ENCODE results near the gene STIM1.

The STIM1 gene

DNA sequence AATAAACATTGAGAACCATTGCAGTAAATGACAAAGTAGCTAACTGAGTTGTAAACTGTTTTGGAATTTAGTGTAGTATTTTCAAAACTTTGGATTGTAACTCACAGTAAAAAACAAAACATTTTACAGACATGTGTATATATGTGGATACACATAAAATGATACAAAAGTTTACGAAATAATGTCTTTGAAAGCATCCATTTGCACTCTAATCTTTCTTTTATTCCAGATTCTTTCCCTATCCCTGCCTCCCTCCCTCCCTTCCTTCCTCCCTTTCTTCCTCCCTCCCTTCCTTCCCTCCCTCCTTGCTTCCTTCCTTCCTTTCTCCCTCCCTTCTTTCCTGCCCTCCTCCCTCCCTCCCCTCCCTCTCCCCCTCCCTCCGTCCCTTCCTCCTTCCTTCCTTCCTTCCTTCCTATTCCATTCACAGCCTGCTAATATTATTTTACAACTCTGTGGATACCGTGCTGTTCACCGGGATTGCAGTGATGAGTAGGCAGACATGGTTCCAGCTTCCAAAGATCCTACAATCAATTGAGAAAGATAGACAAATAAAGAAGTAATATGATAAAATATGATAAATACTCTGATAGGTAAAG lies 242.7 kb downstream of the STIM1 start:
- peaks cover 0 to 24% (median 11%) of the 10 kb centered on the region in 4 donors for H3K4me1 ChIP-seq

DNA sequence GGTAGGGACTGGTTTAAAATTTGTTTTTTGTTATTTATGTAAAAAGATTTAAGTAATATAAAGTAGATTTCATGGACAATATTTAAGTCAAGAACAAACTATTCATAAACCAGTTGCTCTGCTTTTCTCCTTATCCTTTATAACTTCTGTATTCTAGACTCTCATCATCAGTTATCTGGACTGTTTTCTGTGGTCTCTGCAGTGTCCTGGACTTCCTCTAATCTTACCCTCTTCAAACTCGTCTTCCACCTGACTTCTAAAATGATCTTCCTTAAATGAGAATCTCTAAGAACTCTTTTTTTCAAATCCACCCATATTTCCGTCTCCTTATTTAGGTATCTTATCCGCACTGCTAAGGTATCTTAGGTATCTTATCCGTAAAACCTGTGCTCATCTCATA lies 247.2 kb downstream of the STIM1 start:
- intact Hi-C loops (cut with DNase I; ENCODE audit: low total_unique reads) = no loop called here
- Histone ChIP-seq H3K4me3 (no peak overlapping the region), H3K9me3 (no peaks in the 10 kb centered on the region), H3K36me3 (peaks cover 24 to 56% (median 39%) of the 10 kb centered on the region in 3 donors), H3K27me3 (no peaks in the 10 kb centered on the region), H3K27ac (no peak overlapping the region), H3K4me1 (no peaks in the 10 kb centered on the region)
- TF ChIP-seq, protein P1, sequence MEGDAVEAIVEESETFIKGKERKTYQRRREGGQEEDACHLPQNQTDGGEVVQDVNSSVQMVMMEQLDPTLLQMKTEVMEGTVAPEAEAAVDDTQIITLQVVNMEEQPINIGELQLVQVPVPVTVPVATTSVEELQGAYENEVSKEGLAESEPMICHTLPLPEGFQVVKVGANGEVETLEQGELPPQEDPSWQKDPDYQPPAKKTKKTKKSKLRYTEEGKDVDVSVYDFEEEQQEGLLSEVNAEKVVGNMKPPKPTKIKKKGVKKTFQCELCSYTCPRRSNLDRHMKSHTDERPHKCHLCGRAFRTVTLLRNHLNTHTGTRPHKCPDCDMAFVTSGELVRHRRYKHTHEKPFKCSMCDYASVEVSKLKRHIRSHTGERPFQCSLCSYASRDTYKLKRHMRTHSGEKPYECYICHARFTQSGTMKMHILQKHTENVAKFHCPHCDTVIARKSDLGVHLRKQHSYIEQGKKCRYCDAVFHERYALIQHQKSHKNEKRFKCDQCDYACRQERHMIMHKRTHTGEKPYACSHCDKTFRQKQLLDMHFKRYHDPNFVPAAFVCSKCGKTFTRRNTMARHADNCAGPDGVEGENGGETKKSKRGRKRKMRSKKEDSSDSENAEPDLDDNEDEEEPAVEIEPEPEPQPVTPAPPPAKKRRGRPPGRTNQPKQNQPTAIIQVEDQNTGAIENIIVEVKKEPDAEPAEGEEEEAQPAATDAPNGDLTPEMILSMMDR (IDR thresholded peaks at IDR 0.05) = no peak
- no peak for DNase-seq

More for the DNA sequence above, 242.7 kb downstream of the STIM1 start:
- Histone ChIP-seq H3K9me3 (no peaks in the 10 kb centered on the region), H3K27ac (no peak overlapping the region), H3K36me3 (peaks cover 4 to 12% (median 12%) of the 10 kb centered on the region in 3 donors), H3K27me3 (no peaks in the 10 kb centered on the region), H3K4me3 (no peak overlapping the region)
- intact Hi-C loops (cut with DNase I; ENCODE audit: low total_unique reads) = no loop called here
- TF ChIP-seq, protein P1 (IDR thresholded peaks at IDR 0.05) = no peak
- DNase-seq = no peak

DNA sequence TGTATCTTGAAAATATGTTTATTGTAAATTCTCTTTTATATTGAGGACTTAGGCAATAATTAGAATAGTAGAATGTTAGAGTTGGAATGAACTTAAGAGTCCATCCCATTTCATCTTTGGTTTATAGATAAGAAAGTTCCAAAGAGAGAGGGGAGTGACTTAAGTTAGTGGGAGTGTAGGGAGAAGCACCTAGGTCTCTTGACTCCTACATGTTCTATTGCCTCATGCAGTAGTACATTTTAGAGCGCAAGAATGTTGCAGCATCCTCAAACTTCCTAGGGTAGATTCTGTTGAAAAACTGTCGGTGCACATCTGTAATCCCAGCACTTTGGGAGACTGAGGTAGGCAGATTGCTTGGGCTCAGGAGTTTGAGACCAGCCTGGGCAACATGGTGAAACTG lies 247.8 kb downstream of the STIM1 start:
- H3K27me3 ChIP-seq = no peaks in the 10 kb centered on the region
- no peaks in the 10 kb centered on the region for H3K9me3 ChIP-seq
- TF ChIP-seq, protein P1 (IDR thresholded peaks at IDR 0.05) = no peak
- H3K27ac ChIP-seq = no peak overlapping the region
- intact Hi-C loops (cut with DNase I; ENCODE audit: low total_unique reads) = no loop called here
- DNase-seq = no peak
- peaks cover 28 to 61% (median 44%) of the 10 kb centered on the region in 3 donors for H3K36me3 ChIP-seq
- H3K4me3 ChIP-seq = no peak overlapping the region
- no peaks in the 10 kb centered on the region for H3K4me1 ChIP-seq

DNA sequence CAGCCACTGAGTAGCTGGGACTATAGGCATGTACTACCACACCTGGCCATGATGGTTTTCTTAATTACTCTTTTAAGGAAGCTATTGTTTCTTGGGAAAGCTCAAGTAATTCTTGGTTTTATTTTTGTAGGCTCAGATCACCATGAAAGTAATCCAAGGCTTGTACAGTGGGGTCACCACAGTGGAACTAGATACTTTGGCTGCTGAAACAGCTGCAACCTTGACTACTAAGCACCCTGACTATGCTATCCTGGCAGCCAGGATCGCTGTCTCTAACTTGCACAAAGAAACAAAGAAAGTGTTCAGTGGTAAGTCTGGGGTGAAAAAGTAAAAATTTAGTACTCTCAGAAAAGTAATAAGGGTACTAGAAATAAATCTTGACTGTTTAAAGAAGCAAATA lies 250.5 kb downstream of the STIM1 start:
- H3K4me3 ChIP-seq = no peak overlapping the region
- intact Hi-C loops (cut with DNase I; ENCODE audit: low total_unique reads) = no loop called here
- peaks cover 33 to 85% (median 58%) of the 10 kb centered on the region in 3 donors for H3K36me3 ChIP-seq
- H3K4me1 ChIP-seq = no peaks in the 10 kb centered on the region
- H3K27ac ChIP-seq = no peak overlapping the region
- no peaks in the 10 kb centered on the region for H3K27me3 ChIP-seq
- H3K9me3 ChIP-seq = no peaks in the 10 kb centered on the region
- DNase-seq = no peak
- TF ChIP-seq, protein P1 (IDR thresholded peaks at IDR 0.05) = no peak

DNA sequence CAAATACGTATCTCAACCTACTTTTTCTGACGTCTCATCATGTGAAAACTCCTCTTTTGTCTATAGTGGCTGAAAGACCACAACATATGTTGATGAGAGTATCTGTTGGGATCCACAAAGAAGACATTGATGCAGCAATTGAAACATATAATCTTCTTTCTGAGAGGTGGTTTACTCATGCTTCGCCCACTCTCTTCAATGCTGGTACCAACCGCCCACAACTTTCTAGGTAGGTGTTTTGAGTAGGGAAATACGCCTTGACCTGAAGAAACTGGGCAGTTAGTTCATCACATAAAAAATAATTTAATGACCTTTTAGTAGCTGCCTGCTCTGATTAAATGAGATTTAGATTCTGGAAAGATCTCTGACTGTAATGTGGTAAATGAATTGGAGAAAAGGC lies 256.4 kb downstream of the STIM1 start:
- Histone ChIP-seq H3K27me3 (no peaks in the 10 kb centered on the region), H3K4me1 (no peaks in the 10 kb centered on the region), H3K36me3 (peaks cover 44 to 92% (median 58%) of the 10 kb centered on the region in 3 donors), H3K9me3 (no peaks in the 10 kb centered on the region), H3K4me3 (no peak overlapping the region), H3K27ac (no peak overlapping the region)
- TF ChIP-seq, protein P1 (IDR thresholded peaks at IDR 0.05) = no peak
- no peak for DNase-seq
- intact Hi-C loops (cut with DNase I; ENCODE audit: low total_unique reads) = no loop called here

DNA sequence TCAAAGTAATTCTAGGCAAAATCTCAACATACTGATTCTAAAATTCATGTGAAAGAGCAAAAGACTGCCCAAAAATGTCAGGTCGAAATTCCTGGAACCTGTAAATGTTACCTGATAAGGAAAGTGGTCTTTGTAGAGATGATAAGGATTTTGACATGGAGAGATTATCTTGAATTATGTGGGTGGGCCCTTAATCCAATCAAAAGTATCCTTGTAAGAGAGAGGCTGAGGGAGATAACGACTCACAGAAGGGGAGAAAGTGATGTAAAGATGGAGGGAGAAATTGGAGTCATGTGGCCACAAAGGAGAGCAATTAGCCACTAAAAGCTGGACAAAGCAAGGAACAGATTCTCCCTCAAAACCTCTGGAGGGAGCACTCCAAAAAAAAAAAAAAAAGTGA lies 259.7 kb downstream of the STIM1 start:
- Histone ChIP-seq H3K27ac (no peak overlapping the region), H3K4me1 (no peaks in the 10 kb centered on the region), H3K9me3 (no peaks in the 10 kb centered on the region), H3K4me3 (no peak overlapping the region), H3K27me3 (no peaks in the 10 kb centered on the region), H3K36me3 (peaks cover 44 to 78% (median 45%) of the 10 kb centered on the region in 3 donors)
- TF ChIP-seq, protein P1 (IDR thresholded peaks at IDR 0.05) = no peak
- intact Hi-C loops (cut with DNase I; ENCODE audit: low total_unique reads) = no loop called here
- no peak for DNase-seq
